Measurements from ENCODE around the gene PDCD1.
"Not testable (repeated sequence)": the region's sequence is repeated elsewhere in the genome, so short reads cannot be mapped to it uniquely, and the experiment has no call there.

The PDCD1 gene

GRCh38 chr2:241811201-241811951 lies 47.3 kb downstream of the PDCD1 start:
- no peak for DNase-seq

DNA sequence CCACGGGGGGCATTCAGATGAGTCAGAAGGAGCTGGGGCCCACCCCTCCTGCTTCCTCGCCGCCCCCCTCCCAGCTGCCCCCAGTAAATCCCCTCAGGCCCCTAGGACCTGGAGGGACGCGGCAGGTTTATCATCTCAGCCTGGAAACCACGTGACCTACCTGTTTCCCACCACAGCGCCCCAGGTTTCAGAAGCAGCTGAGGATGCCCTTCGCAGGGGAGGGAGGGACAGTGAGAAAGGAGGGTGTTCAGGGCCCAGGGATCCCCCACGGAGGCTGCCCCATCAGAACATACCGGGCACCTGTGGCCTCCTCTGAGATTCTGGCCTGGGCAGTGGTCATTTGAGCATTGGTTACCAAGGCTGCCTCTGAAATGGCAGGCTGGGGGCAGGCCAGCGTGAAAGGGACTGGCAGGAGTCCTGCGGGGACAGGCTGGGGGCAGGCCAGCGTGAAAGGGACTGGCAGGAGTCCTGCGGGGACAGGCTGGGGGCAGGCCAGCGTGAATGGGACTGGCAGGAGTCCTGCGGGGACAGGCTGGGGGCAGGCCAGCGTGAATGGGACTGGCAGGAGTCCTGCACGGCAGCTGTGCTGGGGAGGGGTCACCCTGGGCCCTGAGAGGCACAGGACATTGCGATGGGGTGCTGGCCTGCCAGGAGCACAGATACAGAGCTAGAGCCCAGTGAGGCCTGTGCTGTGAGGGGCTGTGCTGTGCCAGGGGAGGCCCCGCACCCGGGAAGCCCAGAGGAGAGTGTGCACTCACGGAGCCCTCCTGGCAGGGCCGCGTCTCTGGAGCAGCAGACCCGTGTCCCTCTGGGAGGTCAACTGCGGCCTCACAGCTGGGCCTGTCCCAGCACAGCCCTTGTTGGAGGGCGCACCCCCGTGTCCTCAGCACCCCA lies 48.1 kb downstream of the PDCD1 start:
- no peak for DNase-seq

DNA sequence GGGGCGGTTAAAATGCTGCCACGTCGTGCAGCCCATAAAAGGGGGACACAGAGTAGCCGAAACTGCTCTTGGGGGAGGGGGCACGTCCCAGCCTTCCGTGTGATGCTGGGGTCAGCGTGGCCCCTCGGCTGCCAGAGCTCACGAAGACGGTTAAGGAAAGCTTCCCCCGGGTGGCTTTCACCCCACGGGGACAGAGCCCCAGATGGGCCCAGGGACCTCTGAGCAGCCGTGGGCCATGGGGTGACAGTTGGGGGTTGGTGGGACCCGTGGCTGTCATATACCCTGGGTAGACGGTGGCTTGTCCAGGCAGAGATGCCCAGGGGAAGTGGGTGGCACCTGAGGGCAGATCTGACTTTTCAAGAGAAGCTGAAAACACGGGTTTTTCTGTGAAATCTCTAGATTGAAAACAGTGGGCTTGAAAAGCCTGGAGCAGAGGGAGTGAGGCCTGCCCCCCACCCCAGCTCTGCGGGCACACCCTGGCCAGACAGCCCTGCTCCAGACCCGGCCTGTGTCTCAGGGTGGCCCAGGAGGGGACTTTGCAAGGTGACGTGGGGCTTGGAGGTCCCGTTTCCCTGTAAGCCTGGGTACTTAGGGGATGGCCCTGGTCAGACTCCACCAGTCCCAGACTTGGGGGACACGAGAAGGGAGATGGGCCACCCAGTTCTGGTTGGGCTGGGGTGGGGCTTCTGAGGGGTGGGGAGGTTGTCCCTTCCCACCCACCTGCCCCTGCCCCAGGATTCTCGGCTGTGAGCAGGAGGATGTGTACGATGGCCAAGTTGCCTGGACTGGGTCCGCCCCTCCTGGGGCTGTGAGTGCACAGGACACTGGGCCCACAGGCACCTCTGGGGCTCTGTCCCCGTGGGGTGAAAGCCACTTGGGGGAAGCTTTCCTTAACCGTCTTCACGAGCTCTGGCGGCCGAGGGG lies 49.0 kb downstream of the PDCD1 start:
- DNase-seq, result no peak

DNA sequence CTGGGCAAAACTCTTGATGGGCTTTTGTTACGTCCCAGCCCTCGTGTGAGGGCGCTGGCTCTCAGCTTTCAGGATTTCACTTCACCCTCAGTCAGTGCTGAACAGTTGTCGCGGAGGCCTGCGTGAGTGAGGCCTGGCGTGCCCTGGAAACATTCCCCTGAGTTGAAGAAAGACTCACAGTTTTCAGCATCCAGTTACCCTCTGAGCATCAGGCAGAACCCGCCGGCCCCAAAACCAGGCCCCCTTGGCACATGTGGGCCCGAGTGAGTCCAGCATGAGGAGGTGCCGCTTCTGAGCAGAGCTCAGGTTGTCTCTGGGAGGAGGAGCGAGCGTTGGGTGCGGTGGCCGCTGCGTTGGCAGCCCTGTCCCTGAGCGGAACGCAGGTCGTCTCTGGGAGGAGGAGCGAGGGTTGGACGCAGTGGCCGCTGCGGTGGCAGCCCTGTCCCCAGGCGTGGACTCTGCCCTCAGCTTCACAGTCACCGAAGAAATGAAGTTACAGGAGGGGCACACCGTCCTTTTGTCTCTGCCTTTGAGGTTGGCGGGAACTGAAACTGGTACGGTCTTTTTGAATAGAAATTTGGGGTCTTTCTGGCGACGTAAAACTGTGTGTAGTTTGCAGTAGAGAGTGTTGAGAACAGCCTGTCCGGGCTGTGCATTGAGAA lies 49.8 kb downstream of the PDCD1 start, which contains the start of gene NEU4:
Gene NEU4, plus strand, starts transcription at position 473 of the 662 bp plus-strand sequence. CDS start 5,292 bp downstream, outside the sequence.
- DNase-seq, result no peak

DNA sequence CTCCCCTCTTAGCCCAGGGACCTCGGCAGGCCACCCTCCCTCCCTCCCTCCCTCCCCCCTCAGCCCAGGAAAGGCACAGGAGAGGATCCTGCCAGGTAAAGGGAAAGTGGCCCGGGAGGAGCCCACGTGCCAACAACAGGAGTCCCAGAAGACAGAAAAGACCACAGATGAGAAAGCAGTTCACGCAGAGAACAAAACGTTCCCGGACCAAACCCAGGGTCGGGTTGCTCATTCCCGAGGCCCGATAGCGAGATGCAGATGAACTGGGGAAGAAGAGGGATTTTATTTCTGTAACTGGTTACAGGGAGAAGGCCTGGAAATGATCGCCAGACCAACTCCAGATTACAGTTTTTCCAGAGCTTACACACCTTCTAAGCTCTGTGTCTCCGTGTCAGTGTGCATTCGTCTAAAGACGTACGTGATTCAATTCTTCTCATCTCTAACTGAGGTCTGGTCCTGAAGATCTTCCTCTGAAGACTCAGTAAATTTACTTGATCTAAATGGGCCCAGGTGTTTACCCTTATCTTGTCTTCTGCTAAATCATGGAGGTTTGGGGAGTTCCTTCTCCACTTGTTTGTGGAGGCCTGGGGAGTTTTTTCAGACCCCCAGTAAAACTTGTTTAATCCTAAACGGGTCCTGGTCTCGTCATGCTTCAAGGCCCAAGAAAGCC lies 50.5 kb downstream of the PDCD1 start:
- no peak for DNase-seq

GRCh38 chr2:241806217-241806616 lies 52.5 kb downstream of the PDCD1 start:
- DNase-seq, result not testable (repeated sequence)

GRCh38 chr2:241804326-241805229 lies 54.1 kb downstream of the PDCD1 start:
- no peak for DNase-seq

GRCh38 chr2:241803387-241804325 lies 55.0 kb downstream of the PDCD1 start:
- no peak for DNase-seq

DNA sequence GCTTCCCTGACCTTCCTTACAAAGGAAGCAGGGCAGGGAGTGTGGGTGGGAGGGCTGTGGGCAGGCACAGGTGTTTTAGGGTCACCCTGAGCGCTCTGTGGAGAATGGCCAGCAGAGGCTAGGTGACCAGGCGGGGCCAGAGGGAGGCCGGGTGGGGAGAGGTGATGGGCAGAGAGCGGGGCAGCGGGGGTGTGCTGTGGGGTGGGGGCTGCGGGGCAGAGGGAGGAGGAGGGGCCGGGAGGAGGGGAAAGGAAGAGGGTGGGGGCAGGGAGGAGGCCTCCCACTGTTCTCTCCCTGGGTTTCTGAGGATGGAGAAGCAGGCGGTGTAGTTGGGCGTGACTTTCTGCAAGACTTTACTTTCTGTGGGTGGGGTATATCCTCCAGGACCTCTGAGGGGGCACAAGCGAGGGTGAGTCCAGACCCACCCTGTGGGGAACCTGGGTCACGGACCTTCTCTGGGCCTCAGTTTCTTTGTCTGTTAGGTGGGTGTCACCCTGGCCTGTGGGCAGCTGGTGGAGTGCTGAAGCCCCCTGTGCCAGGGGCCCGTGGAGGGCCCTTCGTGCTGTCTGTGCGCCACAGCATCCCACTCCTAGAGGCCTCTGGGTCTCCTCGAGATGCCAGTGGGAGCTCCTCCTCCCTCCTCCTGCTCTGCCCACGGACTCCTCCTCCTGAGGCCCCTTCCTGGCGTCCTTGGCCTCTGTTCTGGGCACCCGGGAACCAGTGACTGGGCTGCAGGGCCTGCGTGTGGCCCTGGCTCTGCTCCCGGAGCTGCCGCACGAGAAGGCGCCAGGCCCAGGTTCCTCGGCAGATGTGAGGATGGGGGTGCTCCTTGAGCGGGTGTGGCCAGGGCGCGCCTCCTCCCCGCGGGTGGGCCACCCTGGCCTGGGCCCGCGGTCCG lies 56.0 kb downstream of the PDCD1 start:
- DNase-seq, result no peak

GRCh38 chr2:241801611-241802420 lies 56.9 kb downstream of the PDCD1 start:
- no peak for DNase-seq

- DNase-seq, result not testable (repeated sequence)
These were observed 58.3 kb downstream of the PDCD1 start for GRCh38 chr2:241800198-241800903.
